NCI-H2029 (cell line): ENCODE results near the gene PRICKLE1.

ENCODE experiments used
- DNase-seq: peaks from one replicate; lab custom pipeline; 2025; lab: John Stamatoyannopoulos, UW

The PRICKLE1 gene

DNA sequence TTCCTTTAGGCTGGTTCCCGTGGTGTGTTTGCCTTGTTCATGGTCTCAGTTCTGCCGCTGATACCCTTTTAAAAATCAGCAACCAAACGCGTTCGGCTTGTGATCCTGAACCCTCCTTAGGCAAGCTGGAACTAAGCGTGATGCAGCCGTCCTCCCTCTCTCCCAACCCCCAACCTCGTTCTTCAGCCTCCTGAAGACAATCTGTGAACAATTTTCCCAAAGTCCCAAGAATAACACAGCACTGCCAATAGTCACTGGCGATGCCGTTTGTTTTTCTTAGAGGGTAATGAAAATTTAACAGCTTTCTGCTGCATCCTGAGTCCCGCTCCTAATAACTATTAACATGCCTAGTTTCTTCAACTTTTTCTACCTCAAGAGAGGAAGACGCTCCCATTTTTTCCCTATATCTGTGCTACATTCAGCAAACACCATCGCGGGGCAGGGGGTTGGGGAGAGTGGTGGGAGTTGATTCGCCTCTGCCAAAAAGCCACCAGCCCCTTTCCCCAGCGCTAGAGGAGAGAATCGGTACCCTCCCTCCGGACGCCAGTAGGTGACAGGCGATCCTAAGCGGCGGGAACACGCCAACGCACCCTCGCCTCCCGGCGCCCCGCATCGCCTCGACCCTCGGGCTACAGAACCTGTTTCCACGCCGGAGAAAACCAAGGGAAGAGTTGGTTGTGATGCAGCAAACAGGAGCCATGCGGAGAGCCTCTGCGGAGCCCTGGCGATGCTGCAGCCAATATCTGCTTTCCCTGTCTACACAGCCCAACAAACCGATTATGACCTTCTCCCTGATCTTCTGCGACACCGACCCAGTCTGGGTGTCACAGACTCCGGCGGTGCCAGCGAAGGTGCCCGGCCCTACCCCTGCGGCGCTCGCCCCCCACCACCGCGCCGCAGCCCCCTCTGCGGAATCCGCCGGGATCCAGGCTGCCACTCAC, 752 bp downstream of the PRICKLE1 start:
- DNase-seq = no peak

DNA sequence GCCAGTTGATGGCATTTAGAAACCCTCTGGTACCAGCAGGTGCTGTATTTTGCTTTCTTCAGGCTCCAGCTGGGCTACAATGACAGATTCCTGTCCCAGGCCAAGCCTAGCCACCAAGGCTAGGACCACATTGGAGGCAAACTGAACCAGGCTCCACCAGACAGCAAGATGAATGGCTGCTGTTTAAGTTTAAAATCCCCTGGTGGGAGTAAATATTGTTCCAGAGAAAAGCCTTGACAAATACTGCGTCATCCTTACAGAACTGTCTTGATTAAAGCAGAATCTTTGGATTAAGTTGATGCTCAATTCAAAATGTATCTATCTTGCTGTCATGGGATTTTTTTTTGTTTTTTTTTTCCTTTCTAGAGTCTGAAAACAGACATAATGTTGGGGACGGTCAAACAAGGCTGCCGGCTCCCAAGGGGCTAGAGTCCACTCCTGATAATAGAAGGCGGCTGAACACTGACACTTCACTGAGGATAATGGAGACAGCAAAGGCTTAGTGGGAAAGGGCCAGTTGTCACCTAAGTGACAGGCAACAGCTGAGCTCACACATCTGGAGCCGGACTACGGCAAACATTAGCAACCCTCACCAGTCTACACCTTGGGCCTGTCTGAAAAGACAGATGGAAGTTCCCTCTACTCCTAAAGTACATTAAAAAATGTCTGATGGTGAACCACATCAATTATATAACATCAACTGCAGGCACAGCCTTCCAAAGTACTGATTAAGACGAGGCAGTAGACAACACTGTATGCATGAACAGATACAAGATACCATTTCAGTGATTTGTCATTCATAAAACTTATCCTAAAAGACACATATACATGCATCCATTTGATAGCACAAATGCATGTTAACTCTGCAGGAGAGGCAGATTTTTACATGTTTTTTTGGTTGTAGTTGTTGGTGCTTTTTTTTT, 1.7 kb downstream of the PRICKLE1 start:
- DNase-seq = no peak

DNA sequence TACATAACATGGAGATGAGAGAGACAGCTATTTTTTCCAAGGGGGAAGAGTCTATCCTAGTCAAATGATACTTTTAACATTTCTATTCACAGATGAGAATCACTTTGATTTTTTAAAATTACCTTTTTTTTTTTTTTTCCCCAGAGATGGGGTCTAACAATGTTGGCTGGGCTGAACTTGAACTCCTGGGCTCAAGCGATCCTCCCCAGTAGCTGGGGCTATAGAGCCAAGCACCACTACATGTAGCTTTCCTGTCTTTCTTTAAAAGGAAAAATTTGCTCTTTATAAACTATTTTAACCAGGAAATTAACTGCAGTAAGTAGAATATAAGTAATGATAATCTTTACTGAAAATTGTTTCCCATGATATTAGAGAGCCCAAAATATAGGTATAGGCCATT, 3.3 kb downstream of the PRICKLE1 start:
- DNase-seq = no peak

DNA sequence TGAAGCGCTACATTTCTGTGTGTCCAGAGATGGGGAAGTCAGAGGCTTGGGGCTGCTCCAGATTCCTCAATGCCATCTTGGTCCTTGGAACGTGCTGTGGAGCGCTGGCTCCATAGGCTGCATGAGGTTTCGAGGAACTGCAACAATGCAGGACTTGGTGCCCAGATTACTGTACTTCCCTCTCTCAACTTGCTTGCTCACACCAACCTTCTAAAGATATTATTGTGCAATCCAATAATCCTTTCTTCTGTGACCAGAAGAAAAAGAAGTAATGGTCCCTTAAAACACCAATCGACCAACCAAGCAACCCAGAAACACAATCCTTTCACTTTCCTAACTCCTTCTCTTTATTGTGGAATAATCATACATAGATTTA, 3.7 kb downstream of the PRICKLE1 start:
- DNase-seq = no peak

DNA sequence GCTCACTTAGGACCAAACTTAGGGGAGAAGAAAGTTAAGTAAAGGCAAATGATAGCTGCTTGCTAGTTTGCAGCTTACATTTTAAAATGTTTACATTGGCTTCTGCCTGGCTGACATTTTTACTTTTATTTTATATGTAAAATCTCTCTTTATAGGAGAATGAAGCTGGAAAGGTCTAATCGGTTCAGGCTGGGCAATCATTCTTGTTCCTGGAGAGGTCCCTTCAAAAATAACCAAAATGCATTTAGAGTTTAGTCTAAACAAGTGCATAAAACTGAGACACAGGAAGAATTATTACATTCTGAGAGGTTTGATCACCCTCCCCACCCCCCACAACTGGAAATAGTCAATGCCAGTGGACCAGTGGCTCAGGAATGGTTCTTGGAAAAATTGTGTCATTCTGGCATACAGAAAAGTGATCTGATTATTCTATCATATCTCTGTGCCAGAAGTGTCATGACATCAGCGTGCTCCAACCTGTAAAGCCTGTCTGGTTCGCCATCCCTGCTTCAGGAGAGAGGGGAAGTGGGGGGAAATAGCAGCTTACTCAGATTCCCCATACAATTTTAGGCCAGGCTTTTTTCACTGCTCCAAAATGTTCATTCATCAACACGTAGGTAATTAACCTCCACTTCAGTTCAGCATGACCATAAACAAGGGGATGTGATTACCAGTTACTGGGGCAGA, 4.2 kb downstream of the PRICKLE1 start:
- DNase-seq = no peak

DNA sequence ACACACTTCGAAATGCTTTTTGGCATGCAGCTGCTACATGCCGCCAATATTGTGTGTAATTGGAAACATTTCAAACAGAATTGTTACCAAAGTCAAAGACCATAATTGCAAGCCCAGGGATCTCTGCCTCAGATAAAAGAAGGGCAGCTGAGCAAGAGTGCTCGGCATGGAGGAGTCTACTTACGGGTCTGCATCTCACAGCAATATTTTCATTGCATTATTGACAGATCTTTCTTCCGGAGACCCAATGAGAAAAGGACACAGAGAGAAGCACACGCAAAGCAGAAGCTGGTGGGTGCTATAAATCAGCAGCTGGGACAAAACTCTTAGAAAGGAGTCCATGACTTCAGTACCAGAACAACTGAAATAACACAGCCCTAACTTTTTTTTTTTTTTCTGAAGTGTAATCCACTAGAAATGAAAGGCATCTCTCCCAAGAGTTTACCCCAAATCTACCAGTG, 4.9 kb downstream of the PRICKLE1 start:
- no peak for DNase-seq

DNA sequence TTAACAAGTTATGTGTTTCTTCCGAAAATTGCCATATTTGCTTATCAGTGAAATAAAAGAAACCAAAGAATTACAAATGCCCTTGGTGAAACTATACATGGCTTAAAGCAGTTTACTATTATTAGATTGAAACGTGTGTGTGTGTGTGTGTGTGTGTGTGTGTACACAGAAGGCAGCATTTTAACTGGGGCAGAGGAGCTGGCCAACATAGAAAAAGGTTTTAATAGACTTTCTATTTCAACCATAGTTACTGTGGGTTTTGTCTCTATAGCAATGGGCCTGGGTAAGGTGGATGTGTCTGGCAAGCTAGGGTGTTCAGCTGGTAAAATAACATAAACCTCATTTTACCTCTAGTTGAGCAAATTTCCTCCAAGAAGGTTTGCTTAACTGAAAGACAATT, 6.5 kb downstream of the PRICKLE1 start:
- DNase-seq = no peak

DNA sequence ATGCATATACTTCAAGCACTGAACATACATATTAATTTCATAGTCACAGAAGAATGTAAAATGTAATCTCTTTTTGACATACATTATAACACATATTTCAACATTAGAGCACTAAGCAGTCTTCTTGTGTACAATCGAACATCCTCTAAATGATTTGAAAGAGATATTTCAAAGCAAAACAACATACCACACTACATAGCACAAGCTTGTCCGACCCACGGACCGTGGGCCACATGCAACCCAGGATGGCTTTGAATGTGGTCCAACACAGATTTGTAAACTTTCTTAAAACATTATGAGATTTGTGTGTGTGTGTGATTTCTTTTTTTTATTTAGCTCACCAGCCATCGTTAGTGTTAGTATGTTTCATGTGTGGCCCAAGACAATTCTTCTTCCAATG, 7.0 kb downstream of the PRICKLE1 start:
- no peak for DNase-seq

DNA sequence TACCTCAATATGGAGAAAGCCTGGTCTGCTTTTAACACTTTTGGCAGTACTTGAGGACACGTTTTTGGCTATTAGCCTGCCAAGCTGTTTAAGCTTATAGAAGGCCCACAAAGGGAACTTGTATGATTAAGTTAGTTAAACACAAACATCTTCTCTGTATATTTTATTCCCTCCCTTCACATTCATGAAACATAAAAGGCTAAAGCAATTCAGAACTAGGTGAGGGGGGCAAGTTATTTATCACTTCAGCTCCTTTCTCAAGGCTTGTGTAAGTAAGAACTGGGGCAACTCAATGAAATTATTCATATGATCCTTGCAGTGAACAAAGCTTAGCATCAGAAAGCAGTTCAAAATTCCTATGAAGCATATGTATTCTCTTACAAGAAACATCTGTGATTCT, 7.5 kb downstream of the PRICKLE1 start:
- DNase-seq = no peak

DNA sequence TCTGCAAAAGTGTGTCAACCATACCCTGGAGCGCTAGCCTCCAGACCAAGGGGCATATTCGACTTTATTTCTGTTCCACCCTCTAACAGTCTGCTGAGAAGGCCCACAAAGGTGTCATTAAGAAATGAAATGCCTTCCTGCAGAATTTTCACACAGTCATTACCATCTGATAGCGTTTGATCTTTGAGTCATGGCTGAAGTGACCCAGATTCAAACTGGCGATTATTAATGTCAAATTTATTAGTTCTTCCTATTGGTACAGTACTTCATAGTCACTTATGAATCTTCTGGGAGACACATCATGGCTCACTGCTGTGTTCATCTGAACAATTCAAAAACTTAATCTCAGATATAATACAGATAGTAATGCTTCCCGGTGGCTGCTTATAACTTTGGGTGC, 13.2 kb downstream of the PRICKLE1 start:
- DNase-seq = no peak

DNA sequence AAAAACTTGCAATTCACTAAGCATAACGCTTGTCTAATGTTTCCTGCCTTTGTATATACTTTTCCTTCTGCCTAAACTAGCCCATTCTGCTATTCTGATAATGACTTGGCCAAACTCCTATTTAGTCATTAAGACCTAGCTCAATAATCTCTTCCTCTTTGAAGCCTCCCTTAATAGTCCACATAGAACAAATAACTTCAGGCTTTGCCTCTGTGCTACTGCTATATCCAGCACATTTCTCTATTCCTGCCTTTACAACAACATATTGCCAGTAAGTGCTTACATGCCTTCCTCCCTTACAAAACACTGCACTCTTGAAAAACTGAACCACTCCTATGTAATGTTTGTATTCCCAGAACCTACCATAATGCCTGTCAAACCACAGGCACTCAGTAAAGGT, 13.8 kb downstream of the PRICKLE1 start:
- peak; percentile 26 for DNase-seq

DNA sequence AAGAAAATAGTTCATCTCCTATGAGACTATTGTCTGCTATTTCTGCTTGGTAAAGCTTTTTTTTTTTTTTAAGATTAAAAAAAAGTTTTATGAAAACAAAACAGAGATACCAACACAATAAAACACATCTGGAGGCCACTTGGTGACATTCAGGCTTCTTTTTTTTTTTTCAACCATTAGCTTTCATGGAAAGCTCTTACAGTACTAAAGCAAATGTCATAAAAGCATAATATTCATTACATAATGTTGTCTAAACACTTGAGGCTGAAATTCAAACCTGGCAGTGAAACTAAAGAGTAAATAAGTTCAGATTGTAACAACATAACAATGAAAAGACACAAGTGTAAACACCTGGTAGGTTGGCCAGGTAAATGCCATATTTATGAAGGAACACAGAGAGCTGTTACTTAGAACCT, 14.7 kb downstream of the PRICKLE1 start:
- DNase-seq = peak; percentile 91

DNA sequence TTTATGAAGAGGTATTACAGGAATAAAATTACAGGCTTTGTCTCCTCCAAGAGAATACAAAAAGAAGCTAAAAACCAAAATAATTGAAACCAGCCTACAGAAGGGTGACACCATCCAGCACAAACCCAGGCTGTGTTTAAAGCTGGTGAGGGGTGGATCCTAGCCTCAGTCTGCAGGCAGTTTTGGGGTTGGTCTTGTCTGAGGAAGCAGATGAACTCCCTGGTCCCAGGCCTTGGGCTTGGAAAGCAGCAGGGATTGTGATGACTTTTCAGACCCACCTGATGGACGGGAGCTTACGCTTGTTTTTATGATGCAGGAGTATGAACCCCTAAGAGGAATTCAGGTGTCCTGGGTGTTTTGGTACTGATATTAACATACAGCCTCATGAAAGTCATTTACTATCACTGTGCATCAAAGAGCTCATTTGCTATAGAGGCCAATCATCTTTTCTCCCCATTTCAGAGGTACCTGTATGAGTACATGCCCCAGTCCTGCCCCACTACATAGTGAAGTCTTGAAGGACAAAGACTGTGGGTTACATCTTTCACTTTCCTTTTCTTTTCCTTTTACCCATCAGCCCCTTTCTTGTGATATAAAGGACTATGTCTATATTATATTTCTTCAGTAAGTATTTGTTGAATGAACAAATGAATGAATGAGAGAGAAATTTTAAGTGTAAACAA, 18.1 kb downstream of the PRICKLE1 start:
- no peak for DNase-seq

DNA sequence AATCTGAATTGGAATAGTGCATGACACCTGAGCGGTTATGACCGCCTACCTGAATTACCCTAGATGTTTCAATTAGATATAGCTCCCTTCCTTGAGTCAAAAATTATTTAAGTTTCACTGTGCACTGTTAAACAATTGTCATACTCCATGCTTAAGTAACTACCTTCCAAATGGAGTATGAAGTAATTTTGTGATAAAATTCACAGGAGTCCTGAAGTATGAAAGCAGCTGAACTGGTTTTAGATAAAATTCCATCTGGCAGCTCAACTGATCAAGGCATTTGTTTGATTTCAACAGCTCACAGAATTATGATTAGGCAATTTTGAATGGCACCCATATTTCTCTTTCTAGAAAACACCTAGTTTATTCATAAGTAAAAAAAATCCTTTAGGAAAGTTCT, 19.5 kb downstream of the PRICKLE1 start:
- DNase-seq = no peak

DNA sequence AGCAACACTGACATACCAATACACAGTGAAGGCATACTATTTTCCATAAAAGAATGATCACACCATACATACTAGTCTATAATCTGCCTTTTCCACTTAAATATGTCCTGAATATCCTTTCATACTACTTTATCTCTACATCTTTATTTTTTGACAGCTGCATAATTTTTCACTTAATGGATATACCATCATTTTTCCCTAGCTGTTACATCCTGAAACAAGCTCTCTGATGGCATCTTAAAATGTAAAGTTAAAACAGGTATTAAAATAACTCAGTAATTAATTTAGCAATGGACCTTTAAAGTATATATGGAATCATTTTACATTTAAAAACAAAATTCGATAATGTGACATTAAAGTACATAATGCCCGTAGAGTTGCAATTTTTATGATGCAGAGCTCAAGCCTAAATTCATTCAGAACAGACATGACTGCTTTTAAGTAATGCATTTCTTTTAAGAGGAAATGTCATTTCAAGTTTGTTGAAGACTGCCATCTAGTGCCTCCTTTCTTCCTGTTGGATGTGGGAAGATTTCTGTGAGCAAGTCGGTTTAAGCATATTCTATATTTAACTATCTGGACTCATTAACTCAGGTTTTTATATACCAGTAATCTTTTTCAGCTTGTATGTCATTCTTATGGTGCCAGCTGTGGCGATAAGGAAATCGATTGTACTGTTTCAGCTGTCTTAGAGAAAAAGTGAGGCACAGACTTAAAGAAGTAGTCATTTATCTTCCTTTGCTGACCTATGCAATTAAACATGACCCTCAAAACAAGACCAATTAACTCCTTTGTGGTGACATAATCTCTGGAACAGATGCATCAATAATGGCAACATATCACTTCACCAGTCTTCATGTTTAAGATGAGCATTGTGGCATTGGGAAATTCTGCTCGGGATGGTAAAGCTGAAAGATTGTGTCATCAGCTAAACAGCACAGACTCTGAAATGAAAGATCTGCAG, 20.3 kb downstream of the PRICKLE1 start:
- DNase-seq = no peak

DNA sequence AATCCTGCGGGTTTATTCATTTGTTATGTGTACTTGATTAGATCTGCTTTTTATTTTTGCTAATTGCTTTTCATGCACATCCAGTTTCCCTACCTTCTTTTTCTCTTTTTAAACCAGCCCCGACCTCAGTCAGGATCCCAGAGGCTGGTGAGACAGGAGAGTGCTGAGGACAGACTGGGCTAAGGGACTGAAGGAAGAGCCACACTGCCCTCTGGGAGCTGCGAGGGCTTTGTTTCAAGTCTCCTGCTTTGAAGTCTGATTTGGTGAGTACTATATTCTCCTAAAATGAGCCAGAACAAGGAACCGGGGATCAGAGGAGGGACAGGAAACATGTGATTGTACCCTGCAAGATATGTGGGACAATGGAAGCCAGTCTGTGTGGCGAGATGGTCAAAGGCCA, 23.9 kb downstream of the PRICKLE1 start:
- DNase-seq = no peak

DNA sequence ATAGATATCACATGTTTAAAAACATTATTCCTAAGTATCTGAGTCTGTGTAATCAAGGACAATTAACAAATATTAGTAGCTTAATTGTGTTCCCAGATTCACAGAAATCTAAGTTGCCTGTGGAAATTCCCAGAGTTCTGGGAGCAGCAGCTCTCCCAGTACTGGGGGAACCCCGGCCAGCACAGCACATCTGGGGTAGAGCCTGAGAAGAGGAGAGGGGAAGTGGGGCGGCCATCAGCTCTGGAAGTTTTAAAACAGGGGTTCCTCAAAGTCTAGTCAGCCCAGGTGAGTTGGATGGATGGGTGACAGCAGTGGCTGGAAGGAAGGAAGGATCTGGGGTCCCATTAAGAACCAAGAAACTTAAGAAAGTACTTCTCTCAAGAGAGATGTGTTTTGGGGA, 24.6 kb downstream of the PRICKLE1 start:
- DNase-seq = no peak

DNA sequence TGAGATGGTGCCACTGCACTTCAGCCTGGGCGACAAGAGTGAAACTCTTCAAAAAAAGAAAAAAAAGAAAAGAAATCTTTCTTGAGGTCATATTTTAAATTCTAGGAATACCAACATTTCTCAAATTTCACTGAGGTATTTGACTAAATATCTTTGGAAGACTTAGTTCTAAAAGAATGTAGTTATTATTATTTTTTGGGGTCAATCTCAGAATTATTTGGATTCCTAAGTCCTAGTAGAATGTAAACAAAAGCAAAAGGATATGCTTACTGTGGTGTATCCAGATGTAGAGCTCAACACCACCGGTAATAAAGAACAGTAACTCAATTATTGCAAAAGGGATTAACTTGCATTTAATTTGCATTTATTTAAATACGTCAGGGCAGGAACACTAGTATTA, 25.0 kb downstream of the PRICKLE1 start:
- DNase-seq = no peak

DNA sequence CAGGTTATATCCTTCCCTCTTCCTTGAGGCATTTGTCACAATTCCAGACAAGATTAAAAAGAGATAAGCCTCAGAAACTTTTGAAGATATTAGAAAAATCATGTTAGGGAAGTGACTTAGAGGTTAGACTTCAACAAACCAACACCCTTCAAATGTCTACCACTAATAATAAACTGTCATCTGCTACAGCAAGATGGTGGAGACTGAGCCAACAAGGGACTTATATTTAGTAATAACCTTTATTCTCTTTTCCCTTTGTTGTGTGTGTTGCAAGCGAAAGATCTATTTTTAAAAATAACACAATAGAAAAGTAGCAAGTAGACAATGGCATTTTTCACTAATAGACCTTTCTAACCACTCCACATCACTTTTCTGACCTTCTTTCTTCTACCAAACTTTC, 28.6 kb downstream of the PRICKLE1 start:
- DNase-seq = no peak

DNA sequence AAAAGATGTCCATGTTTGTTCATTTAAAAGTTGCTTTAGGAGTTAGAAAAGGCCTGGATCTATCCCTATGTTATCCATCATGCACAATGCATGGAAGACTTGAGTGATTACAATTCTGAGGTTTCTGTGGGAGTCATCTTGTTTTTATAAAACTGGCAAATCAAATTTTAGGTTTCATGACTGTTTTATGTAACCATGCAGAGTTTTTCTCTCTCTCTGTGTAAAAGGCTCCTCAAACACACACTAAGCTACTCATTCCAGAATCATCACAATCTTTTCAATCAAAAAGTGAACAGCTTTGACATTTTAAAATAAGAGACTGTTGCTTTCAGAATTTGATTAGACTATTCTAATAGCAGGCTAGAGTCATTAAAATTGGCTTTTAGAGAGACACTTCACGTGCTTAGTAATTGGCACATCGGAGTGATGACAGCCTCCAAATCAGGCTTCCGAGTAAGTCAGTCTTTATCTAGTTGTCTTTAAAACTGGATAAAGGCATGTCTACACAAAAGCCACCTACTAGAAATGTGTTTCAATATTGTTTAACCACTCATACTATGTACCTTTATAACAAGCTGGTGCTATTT, 31.9 kb downstream of the PRICKLE1 start:
- DNase-seq = no peak
